Measurements from ENCODE around the gene AMFR. TPM values are rescaled to one million over a fixed set of nuclear protein-coding genes. Genes with fewer than 3 reads are reported as not detected.

Gene AMFR
- total and polyA plus RNA-seq, 2 of the 8 experiments (the other 6 are each of a cell fraction or from before 2014, with no cell fraction given), result 18.6 to 21.7 TPM

DNA sequence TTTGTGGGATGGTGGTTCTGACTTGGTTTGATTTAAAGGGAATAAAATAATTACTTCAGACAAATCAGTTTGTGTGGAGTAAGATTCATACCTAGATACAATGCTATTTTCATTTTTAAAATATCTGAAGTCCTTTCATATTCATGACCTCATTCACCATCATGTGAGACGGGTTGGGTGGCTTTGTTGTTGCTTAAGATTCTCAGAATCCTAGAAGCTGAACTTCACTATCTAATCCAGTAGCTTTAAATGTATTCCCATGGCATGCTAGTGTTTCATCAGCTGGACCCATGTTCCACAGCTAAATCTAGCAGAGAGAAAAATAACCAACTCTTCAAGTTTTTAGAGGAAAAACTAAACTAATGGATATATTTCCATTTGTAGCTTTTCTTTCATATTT is 2.7 kb upstream of the AMFR start:
- no peak for FAIRE-seq
- H3K27ac ChIP-seq (ENCODE audit: low read depth, low read length), result no peak overlapping the region
- no peak overlapping the region for H3K23ac ChIP-seq (ENCODE audit: insufficient read length)
- 0 out of 4 replicates have a peak, but pooled peaks cover 0 to 1% of the 10 kb centered on the region in 2 experiments for H3K79me2 ChIP-seq (ENCODE audit: control insufficient read depth in 1 of 2, insufficient read depth in 2 of 2, low read length in 2 of 2)
- no peak overlapping the region for H3K4me3 ChIP-seq (ENCODE audit: extremely low read depth in 1 of 4, insufficient read depth in 2 of 4, low read depth in 3 of 4, low read length in 4 of 4)
- no peaks in the 10 kb centered on the region for H3K79me1 ChIP-seq (ENCODE audit: low read depth, low read length)
- no peak overlapping the region for H3K56ac ChIP-seq (replicated peaks; ENCODE audit: insufficient read length, low read depth, low read length)
- CTCF ChIA-PET (ENCODE audit: partially characterized antibody), result no interaction called here
- no peak overlapping the region for H2BK15ac ChIP-seq (ENCODE audit: low read length)
- POLR2A ChIA-PET (ENCODE audit: partially characterized antibody), result interaction anchor here (1.2 kb wide), 1 partner anchor 29 kb away, joined by 3 read pairs; no protein-coding TSS in a partner anchor
- H3K23me2 ChIP-seq (ENCODE audit: low read depth, low read length), result peaks cover 8% of the 10 kb centered on the region; the same call in 1 of the 2 replicates
- no peak overlapping the region for H3K18ac ChIP-seq (ENCODE audit: extremely low read depth, low read length)
- no peak overlapping the region for H4K8ac ChIP-seq (ENCODE audit: extremely low read depth, insufficient read depth, low read length)
- H3K27me3 ChIP-seq (replicated peaks in 1 of 4; ENCODE audit: control insufficient read depth in 3 of 4, extremely low read depth in 1 of 4, insufficient read depth in 3 of 4, low read length in 3 of 4), result peaks cover 0 to 6% (median under 1%) of the 10 kb centered on the region in 4 experiments; a peak in 3 of 7 replicates
- no peak for DNase-seq (ENCODE audit: low read depth in 1 of 2, low spot score in 2 of 2)
- H3K9me3 ChIP-seq (ENCODE audit: insufficient read depth in 2 of 2, low read depth in 1 of 2, low read length in 1 of 2), result no peaks in the 10 kb centered on the region
- H2BK5ac ChIP-seq (ENCODE audit: low read depth, low read length), result no peak overlapping the region
- H3K4me2 ChIP-seq (ENCODE audit: insufficient read depth in 1 of 2, low read depth in 2 of 2, low read length in 2 of 2), result no peak overlapping the region
- no peak overlapping the region for H2AK5ac ChIP-seq (ENCODE audit: low read depth, low read length)
- no peak overlapping the region for H3K4ac ChIP-seq (replicated peaks; ENCODE audit: insufficient read length, low read depth, low read length)
- H4K20me1 ChIP-seq (replicated peaks in 1 of 2; ENCODE audit: control insufficient read depth in 1 of 2, insufficient read depth in 2 of 2, low read length in 2 of 2), result peaks cover under 1 to 15% of the 10 kb centered on the region in 2 experiments
- no peak overlapping the region for H3K14ac ChIP-seq (ENCODE audit: insufficient read length)
- TF ChIP-seq NANOG (IDR thresholded peaks at IDR 0.05; ENCODE audit: insufficient read depth, low read depth, low read length, poor library complexity, severe bottlenecking) (no peak), RFX5 (IDR thresholded peaks at IDR 0.05; ENCODE audit: borderline replicate concordance, low read depth, low read length) (no peak), BACH1 (IDR thresholded peaks at IDR 0.05; ENCODE audit: low read length) (no peak)
- TF ChIP-seq, protein P1, sequence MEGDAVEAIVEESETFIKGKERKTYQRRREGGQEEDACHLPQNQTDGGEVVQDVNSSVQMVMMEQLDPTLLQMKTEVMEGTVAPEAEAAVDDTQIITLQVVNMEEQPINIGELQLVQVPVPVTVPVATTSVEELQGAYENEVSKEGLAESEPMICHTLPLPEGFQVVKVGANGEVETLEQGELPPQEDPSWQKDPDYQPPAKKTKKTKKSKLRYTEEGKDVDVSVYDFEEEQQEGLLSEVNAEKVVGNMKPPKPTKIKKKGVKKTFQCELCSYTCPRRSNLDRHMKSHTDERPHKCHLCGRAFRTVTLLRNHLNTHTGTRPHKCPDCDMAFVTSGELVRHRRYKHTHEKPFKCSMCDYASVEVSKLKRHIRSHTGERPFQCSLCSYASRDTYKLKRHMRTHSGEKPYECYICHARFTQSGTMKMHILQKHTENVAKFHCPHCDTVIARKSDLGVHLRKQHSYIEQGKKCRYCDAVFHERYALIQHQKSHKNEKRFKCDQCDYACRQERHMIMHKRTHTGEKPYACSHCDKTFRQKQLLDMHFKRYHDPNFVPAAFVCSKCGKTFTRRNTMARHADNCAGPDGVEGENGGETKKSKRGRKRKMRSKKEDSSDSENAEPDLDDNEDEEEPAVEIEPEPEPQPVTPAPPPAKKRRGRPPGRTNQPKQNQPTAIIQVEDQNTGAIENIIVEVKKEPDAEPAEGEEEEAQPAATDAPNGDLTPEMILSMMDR (IDR thresholded peaks at IDR 0.05; ENCODE audit: control extremely low read depth in 1 of 3, insufficient read depth in 1 of 3, low read depth in 1 of 3, low read length in 3 of 3), result no peak
- H2BK20ac ChIP-seq (ENCODE audit: low read length), result no peak overlapping the region
- H4K5ac ChIP-seq (ENCODE audit: insufficient read length, low read depth, low read length), result no peak overlapping the region
- H2BK12ac ChIP-seq (ENCODE audit: low read depth, low read length), result no peak overlapping the region
- H2BK120ac ChIP-seq (replicated peaks; ENCODE audit: low read depth, low read length), result no peak overlapping the region
- H3K4me1 ChIP-seq (replicated peaks in 1 of 4; ENCODE audit: control insufficient read depth in 3 of 4, insufficient read depth in 4 of 4, low read length in 3 of 4), result peaks cover 0 to 6% (median 3%) of the 10 kb centered on the region in 4 experiments; a peak in 4 of 7 replicates
- no peak overlapping the region for H4K91ac ChIP-seq (replicated peaks; ENCODE audit: insufficient read length, low read length)
- H3K9ac ChIP-seq (replicated peaks in 1 of 4; ENCODE audit: extremely low read depth in 1 of 4, low read depth in 3 of 4, low read length in 3 of 4), result no peak overlapping the region
- H2AFZ ChIP-seq (ENCODE audit: low read length), result no peak overlapping the region
- peaks cover 0 to 21% (median 8%) of the 10 kb centered on the region in 4 experiments; a peak in 4 of 8 replicates for H3K36me3 ChIP-seq (ENCODE audit: control insufficient read depth in 2 of 4, insufficient read depth in 4 of 4, low read length in 3 of 4)
- WGBS, 2 experiments (ENCODE audit: extremely low coverage in 1 of 2, insufficient coverage in 1 of 2, insufficient read length in 1 of 2, insufficient replicate concordance in 2 of 2, low coverage in 1 of 2, low lambda C conversion rate in 2 of 2, missing lambda C conversion rate in 1 of 2), result 89% methylated on average over 1 of the region's 1 CpG; no CpG with 5 or more reads in 1 of the 2 experiments
